Body of pancreas (tissue), 4 donors: ENCODE results near the gene PNPLA7.

Experiments
- CTCF ChIP-seq, 7 experiments: fragments of 450-650 bp in 4 of 7; fragments of 200-600 bp in 3 of 7; sonication (generic) in 3 of 7; IDR thresholded peaks; one replicate each; pipeline ENCODE4 v1.5.1; 2016 to 2019; ENCODE audit warnings: antibody characterized with exemption in 7 of 7
- POLR2A ChIP-seq, 3 donors: fragments of 450-650 bp; IDR thresholded peaks; one replicate each; pipeline ENCODE4 v1.6.1; 2016; ENCODE audit warnings: antibody characterized with exemption in 3 of 3, mild to moderate bottlenecking in 2 of 3

GRCh38 chr9:137427454-137428310, 122.5 kb downstream of the PNPLA7 start:
- TF ChIP-seq CTCF (IDR thresholded peaks at IDR 0.05) (no peak), POLR2A (IDR thresholded peaks at IDR 0.05) (no peak)
